GM12878 (cell line): ENCODE measurements around the gene CASP10. TPM values are rescaled to one million over a fixed set of nuclear protein-coding genes. Genes with fewer than 3 reads are reported as not detected.

Experiments
- ATAC-seq: fragments of 200-7000 bp; cut with Tn5 transposase; 3 replicates; pipeline ENCODE4 v1.9.1; 2020; ENCODE audit warnings: mild to moderate bottlenecking, moderate library complexity
- BruUV-seq: library from RNA; stranded (reverse); fragments of 400-500 nt; replicated peaks from 2 replicates; lab custom pipeline; 2021; lab: Mats Ljungman, UMichigan
- CTCF ChIA-PET: fragments of 300-600 bp; sonication (Branson Sonifier 250); formaldehyde crosslinking; extraction: SDS; loops from one replicate; lab custom pipeline; 2021; ENCODE audit warnings: inconsistent platforms; lab: Yijun Ruan, JAX
- POLR2A ChIA-PET: fragments of 350-600 bp; formaldehyde crosslinking; extraction: SDS; loops from one replicate; lab custom pipeline; 2021; ENCODE audit warnings: inconsistent platforms; lab: Charles Lee
- RAD21 ChIA-PET: fragments of 300-600 bp; sonication (Branson Sonifier 250); formaldehyde crosslinking; loops from one replicate; lab custom pipeline; 2023; ENCODE audit warnings: antibody characterized with exemption; ENCODE audit not compliant: unreplicated experiment; lab: Charles Lee
- SMC1A ChIA-PET: fragments of 300-600 bp; sonication (Branson Sonifier 250); formaldehyde crosslinking; loops from one replicate; lab custom pipeline; 2023; ENCODE audit not compliant: unreplicated experiment, uncharacterized antibody; lab: Charles Lee
- DNase-seq: peaks from one replicate; pipeline ENCODE4 v3.0.0-alpha.2; 2011; ENCODE audit warnings: low read depth, low spot score
- FAIRE-seq: peaks from 3 replicates; lab custom pipeline; 2011; peaks lifted over from hg19 to GRCh38; lab: Jason Lieb, UNC
- H2AFZ ChIP-seq: 2 replicates; pipeline ENCODE4 v1.6.0; 2011; ENCODE audit warnings: low read depth, low read length, control low read depth; ENCODE audit not compliant: control insufficient read depth
- H3K27ac ChIP-seq: 2 replicates; pipeline ENCODE4 v1.5.1; 2011; ENCODE audit warnings: control low read depth; ENCODE audit not compliant: control insufficient read depth, insufficient read depth
- H3K27me3 ChIP-seq, 2 experiments: replicated peaks in 1 of 2; 2 replicates each; pipeline versions ENCODE4 v1.6.0 to v1.6.1; 2011; ENCODE audit warnings: low read length in 1 of 2; ENCODE audit not compliant: control insufficient read depth in 2 of 2, insufficient read depth in 2 of 2
- H3K36me3 ChIP-seq, 2 experiments: 2 replicates each; pipeline ENCODE4 v1.5.1; 2011; ENCODE audit warnings: low read length in 1 of 2; ENCODE audit not compliant: control insufficient read depth in 2 of 2, insufficient read depth in 2 of 2
- H3K4me1 ChIP-seq: 2 replicates; pipeline ENCODE4 v1.6.1; 2011; ENCODE audit warnings: mild to moderate bottlenecking, low read length, moderate library complexity, mixed read lengths; ENCODE audit not compliant: control insufficient read depth, insufficient read depth
- H3K4me2 ChIP-seq: 2 replicates; pipeline ENCODE4 v1.6.0; 2011; ENCODE audit warnings: control low read depth; ENCODE audit not compliant: control insufficient read depth, insufficient read depth
- H3K4me3 ChIP-seq: fragments of 200-600 bp; sonication (generic); 2 replicates; pipeline ENCODE4 v1.5.1; 2016
- H3K79me2 ChIP-seq: 2 replicates; pipeline ENCODE4 v1.6.0; 2011; ENCODE audit warnings: low read length; ENCODE audit not compliant: control insufficient read depth, insufficient read depth
- H3K9ac ChIP-seq: 2 replicates; pipeline ENCODE4 v1.8.0; 2011; ENCODE audit warnings: low read length, control low read depth, mixed read lengths; ENCODE audit not compliant: control insufficient read depth, insufficient read depth
- H3K9me3 ChIP-seq: replicated peaks from 3 replicates; pipeline ENCODE4 v1.5.1; 2011; ENCODE audit warnings: mild to moderate bottlenecking, low read length; ENCODE audit not compliant: control insufficient read depth, insufficient read depth
- H4K20me1 ChIP-seq: 2 replicates; pipeline ENCODE4 v1.6.0; 2011; ENCODE audit not compliant: control insufficient read depth, insufficient read depth
- BMI1 ChIP-seq: fragments of 450-650 bp; IDR thresholded peaks from 2 replicates; pipeline ENCODE4 v1.6.1; 2016; ENCODE audit warnings: mild to moderate bottlenecking, moderate library complexity, borderline replicate concordance
- CEBPB ChIP-seq, 2 experiments: fragments of 150-350 bp in 1 of 2; IDR thresholded peaks; 2 replicates each; pipeline ENCODE4 v1.6.1; 2012 to 2014; ENCODE audit warnings: low read depth in 2 of 2, low read length in 2 of 2, borderline replicate concordance in 1 of 2, inconsistent platforms in 1 of 2
- IRF3 ChIP-seq: fragments of 450-650 bp; IDR thresholded peaks from 2 replicates; pipeline ENCODE4 v1.6.1; 2014; ENCODE audit warnings: mild to moderate bottlenecking
- KLF5 ChIP-seq: fragments of 450-650 bp; IDR thresholded peaks from 2 replicates; pipeline ENCODE4 v1.6.1; 2014; ENCODE audit warnings: mild to moderate bottlenecking; ENCODE audit not compliant: partially characterized antibody
- POU2F2 ChIP-seq: IDR thresholded peaks from 3 replicates; pipeline ENCODE4 v1.6.1; 2011; ENCODE audit warnings: low read depth, mild to moderate bottlenecking, low read length, borderline replicate concordance
- SIN3A ChIP-seq: IDR thresholded peaks from 2 replicates; pipeline ENCODE4 v1.6.1; 2012; ENCODE audit warnings: low read depth, low read length, improper control_type of control experiment
- TCF12 ChIP-seq: IDR thresholded peaks from 2 replicates; pipeline ENCODE4 v1.6.1; 2011; ENCODE audit warnings: low read depth, mild to moderate bottlenecking, low read length
- YY1 ChIP-seq: IDR thresholded peaks from 2 replicates; pipeline ENCODE4 v1.6.1; 2011; ENCODE audit warnings: low read depth, mild to moderate bottlenecking, low read length
- WGBS: methylation state at CpG from one replicate; pipeline ENCODE4 v1.1.6; 2016; ENCODE audit warnings: low lambda C conversion rate; ENCODE audit not compliant: insufficient replicate concordance, insufficient coverage; ENCODE audit errors: missing lambda C conversion rate; 5-methylcytosine and 5-hydroxymethylcytosine counted together
- in situ Hi-C: fragments of 300-500 bp; cut with MboI; formaldehyde crosslinking; loops from 9 replicates; pipeline ENCODE4 v1.14.3; 2018; ENCODE audit warnings: mixed read lengths
- intact Hi-C: fragments of 100-400 bp; cut with micrococcal nuclease; formaldehyde crosslinking; loops from one replicate; pipeline ENCODE4 v1.14.2; 2022; ENCODE audit not compliant: unreplicated experiment
- polyA plus RNA-seq, 11 experiments: library from polyadenylated mRNA; depleted of rRNA in 4 of 11; unstranded in 6 of 11; stranded (reverse) in 5 of 11; fragments of >200 nt; fragmentation: Nextera tagmentation in 4 of 11; fragmentation: Illumina TruSeq in 1 of 11; extraction: Ambion mirVana in 4 of 11; extraction: Trizol in 1 of 11; gene quantifications; 1 replicate in 1 of 11; 2 replicates in 10 of 11; pipeline versions ENCODE4 v1.2.1 to v1.2.3, GENCODE V29; 2011 to 2016; ENCODE audit warnings: inconsistent platforms in 2 of 11, missing spikeins in 2 of 11, low read depth in 1 of 11
- total RNA-seq, 4 experiments: library from RNA; depleted of rRNA in 3 of 4; stranded (reverse); fragments of >200 nt in 3 of 4; fragmentation: Illumina TruSeq in 1 of 4; extraction: Trizol in 1 of 4; gene quantifications; 2 replicates each; pipeline versions ENCODE4 v1.2.1 to v1.2.3, GENCODE V29; 2013 to 2021

CASP10 gene
- total and polyA plus RNA-seq, 10 of the 15 experiments (the other 5 are each of a cell fraction or from before 2014, with no cell fraction given): 7.2 to 14.1 (median 10.8) TPM

GRCh38 chr2:201197781-201198180 lies 14.8 kb downstream of the CASP10 start:
- SMC1A ChIA-PET: no interaction called here
- DNase-seq: no peak
- H3K4me2 ChIP-seq: no peak overlapping the region
- no peaks in the 10 kb centered on the region; the same call in 2 of the 3 replicates for H3K9me3 ChIP-seq
- POLR2A ChIA-PET: no interaction called here
- WGBS: 77% methylated on average over 4 of the region's 4 CpGs
- no peak for FAIRE-seq
- H4K20me1 ChIP-seq: peaks cover 3% of the 10 kb centered on the region; the same call in 1 of the 2 replicates
- H3K27me3 ChIP-seq: no peaks in the 10 kb centered on the region; a peak in 1 of 4 replicates
- no TSS peak for BruUV-seq
- no peaks in the 10 kb centered on the region for H3K79me2 ChIP-seq
- H2AFZ ChIP-seq: no peak overlapping the region
- intact Hi-C loops: no loop called here
- RAD21 ChIA-PET: no interaction called here
- peaks cover 12% of the 10 kb centered on the region; the same call in 1 of the 2 replicates for H3K4me1 ChIP-seq
- TF ChIP-seq TCF12 (no peak), BMI1 (no peak), POU2F2 (no peak), IRF3 (no peak), YY1 (no peak), SIN3A (no peak)
- ATAC-seq: no peak
- CTCF ChIA-PET: interaction anchor here (4.5 to 7.2 kb wide), 2 partner anchors 15 to 35 kb away, joined by 35 to 85 read pairs; partner anchors contain the start of gene CASP10
- no peak overlapping the region for H3K9ac ChIP-seq
- in situ Hi-C loops: no loop called here
- H3K27ac ChIP-seq: no peak overlapping the region
- H3K4me3 ChIP-seq: no peak overlapping the region
- no peaks in the 10 kb centered on the region; a peak in 3 of 4 replicates for H3K36me3 ChIP-seq

- Histone ChIP-seq H2AFZ (no peak overlapping the region), H3K9me3 (no peaks in the 10 kb centered on the region; the same call in 2 of the 3 replicates), H3K4me3 (no peak overlapping the region), H3K27ac (no peak overlapping the region), H3K4me2 (no peak overlapping the region), H3K36me3 (no peaks in the 10 kb centered on the region; a peak in 3 of 4 replicates), H3K4me1 (peaks cover 3% of the 10 kb centered on the region; the same call in 1 of the 2 replicates), H4K20me1 (peaks cover 3% of the 10 kb centered on the region; the same call in 1 of the 2 replicates), H3K27me3 (no peaks in the 10 kb centered on the region; a peak in 2 of 4 replicates), H3K79me2 (no peaks in the 10 kb centered on the region), H3K9ac (no peak overlapping the region)
- no peak for TF ChIP-seq CEBPB (IDR thresholded peaks at IDR 0.05; ENCODE audit: borderline replicate concordance in 1 of 2, low read depth in 2 of 2, low read length in 2 of 2)
- no peak for TF ChIP-seq KLF5
- in situ Hi-C loops (no loop called here), intact Hi-C loops (no loop called here)
- no peak for ATAC-seq
- BruUV-seq: no TSS peak
- FAIRE-seq: no peak
- ChIA-PET CTCF (interaction anchor here (1.5 kb wide), 1 partner anchor 17 kb away, joined by 6 read pairs; the partner anchor contains the start of gene CASP10), SMC1A (no interaction called here), RAD21 (no interaction called here), POLR2A (interaction anchor here (1.5 kb wide), 1 partner anchor 233 kb away, joined by 4 read pairs; no protein-coding TSS in a partner anchor)
- WGBS: 87% methylated on average over 5 of the region's 5 CpGs
- no peak for DNase-seq
Measured at GRCh38 chr2:201199847-201200246, 16.9 kb downstream of the CASP10 start.
